NCI-H345 treated with DMSO at 0.1 percent for 48 hours (cell line): ENCODE data around the gene CHD2.
"Not testable (repeated sequence)": the region's sequence is repeated elsewhere in the genome, so short reads cannot be mapped to it uniquely, and the experiment has no call there.

Experiments used
- DNase-seq: peaks from one replicate; lab custom pipeline; 2025; ENCODE audit not compliant: unreplicated experiment; lab: John Stamatoyannopoulos, UW

CHD2 gene

DNA sequence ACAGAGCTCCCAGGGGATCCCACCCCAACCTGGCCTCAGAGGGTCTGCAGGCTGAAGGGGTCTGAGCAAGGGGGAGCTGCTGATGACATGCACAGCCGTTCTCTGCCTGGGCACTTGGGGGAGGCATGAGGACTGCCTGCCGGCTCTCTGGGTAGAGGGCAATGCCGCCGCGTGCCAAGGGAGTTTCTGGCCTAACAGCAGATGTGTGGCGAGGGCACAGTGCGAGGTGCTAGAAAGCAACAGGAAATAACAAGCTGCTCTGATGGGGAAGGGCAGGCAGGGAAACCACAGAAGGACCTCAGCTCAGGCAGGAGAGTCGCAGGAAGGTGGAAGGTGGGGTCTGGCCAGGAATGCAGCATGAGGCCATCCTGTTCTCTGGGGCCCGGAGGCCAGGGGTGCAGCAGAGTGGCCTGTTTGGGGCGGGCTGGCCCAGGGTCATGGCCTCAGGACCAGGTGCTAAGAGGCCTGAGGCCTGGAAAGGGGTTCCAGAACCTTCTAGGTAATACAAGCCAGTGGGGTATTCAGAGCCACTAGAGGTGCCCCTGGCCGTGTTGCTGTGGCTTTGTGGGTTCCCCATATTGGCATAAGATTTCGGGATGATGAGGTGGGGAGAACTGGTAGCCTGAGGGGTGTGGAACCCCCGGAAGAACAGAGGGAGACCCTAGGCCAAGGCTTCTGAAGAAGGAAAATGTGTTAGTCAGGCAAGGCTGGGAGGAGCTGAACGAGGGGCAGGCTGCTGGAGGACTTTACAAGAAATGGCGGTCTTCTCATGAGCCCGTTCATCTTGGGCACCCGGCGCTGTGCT is 147.7 kb downstream of the CHD2 start:
- no peak for DNase-seq

DNA sequence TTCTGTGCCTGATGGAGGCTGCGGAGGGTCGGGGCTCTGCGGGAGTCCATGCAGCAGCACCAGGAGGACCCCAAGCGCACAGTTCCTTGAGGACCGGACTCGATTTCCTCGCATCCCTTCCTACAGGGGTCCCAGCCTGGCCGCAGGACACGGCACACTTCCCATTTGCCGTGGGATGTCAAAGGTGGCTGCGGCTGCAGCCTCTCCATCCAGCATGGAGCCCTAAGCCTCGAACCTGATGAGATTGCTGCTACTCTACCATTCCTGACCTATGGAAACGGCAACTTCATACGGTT is 148.2 kb downstream of the CHD2 start:
- DNase-seq: no peak

DNA sequence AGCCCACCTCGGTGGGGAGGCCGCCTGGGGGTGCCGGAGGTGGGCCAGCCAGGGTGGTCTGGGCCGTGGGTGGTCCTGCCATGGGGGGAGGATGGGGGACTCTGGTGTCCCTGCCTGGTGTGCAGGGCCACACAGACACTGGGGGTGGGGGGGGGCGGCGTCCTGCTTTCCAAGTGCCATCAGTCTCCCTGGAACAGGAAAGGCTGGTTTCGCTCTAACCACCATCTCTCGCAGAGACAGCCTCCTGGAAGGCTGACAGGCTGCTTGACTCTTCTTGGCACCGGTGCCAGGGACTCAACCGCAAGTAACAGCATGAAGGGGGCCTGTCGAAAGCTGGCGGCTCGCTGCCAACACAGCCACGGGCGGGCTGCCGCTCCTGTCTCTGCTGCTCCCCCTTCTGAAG is 148.6 kb downstream of the CHD2 start:
- no peak for DNase-seq

DNA sequence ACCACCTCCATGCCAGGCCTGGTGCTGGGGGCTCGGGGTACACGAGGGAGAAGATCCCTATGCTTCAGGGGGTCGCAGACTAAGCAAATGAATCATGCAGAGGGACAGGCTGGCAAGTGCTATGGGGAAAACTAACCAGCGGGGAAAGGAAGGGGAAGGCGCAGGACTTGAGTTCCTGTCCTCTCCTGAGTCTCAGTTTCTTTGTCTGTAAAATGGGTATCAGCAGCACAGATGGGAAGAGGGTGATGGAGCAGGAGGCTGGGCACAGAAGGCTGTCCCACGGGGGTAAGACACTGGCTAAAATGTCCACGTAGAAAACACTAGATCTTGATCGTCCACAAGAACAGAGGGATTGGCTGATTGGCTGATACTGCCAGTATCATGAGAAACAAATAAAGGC is 149.1 kb downstream of the CHD2 start:
- no peak for DNase-seq

DNA sequence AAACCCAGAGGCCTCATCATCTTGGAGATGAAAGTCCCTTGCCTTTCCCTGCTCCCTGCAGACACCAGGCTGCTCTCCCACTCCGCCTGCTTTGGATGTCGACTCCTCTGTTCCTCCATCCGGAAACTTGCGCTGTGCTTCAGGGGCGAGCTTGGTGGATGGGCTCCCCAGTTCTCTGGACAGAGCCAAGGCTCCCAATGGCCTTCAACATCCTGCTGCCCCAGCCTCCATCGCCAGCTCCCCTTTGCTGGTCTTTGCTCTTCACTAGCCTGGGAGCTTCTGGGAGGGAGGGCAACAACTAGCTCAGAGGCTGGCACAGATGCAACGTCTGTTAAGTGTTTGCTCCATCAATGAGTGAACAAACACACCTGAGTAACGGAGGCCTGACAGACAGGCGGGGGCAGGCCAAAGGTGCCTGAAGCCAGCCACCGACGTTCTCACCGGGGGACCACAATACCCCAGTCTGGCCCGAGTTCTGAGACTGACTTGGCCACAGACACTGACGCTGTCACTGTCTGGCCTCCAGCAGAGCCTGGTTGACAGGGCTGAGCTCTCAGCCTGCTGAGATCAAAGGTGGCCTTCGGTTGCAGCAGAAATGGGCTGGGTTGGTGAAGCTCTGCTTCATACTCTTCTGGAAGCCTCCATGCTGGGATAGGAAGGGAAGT is 149.9 kb downstream of the CHD2 start:
- no peak for DNase-seq

DNA sequence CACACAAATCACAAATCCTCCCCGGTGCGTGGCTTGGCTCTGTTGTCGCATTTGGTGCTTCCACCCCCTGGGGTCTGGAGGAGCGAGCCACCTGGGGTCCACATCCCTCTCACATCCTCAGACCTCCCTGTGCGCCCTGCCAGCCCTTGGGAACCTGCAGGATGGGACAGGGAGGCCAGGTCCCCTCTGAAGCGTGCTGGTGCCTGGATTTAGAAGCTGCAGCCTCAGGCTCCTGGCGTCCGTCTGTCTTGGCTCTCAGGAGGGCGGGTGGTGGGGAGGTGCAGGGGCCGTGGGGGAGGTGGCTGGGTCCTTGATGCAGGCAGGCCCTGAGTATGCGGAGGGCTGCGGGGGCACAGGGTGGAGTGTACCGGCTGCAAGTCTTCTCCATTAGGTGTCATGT is 150.5 kb downstream of the CHD2 start:
- no peak for DNase-seq

DNA sequence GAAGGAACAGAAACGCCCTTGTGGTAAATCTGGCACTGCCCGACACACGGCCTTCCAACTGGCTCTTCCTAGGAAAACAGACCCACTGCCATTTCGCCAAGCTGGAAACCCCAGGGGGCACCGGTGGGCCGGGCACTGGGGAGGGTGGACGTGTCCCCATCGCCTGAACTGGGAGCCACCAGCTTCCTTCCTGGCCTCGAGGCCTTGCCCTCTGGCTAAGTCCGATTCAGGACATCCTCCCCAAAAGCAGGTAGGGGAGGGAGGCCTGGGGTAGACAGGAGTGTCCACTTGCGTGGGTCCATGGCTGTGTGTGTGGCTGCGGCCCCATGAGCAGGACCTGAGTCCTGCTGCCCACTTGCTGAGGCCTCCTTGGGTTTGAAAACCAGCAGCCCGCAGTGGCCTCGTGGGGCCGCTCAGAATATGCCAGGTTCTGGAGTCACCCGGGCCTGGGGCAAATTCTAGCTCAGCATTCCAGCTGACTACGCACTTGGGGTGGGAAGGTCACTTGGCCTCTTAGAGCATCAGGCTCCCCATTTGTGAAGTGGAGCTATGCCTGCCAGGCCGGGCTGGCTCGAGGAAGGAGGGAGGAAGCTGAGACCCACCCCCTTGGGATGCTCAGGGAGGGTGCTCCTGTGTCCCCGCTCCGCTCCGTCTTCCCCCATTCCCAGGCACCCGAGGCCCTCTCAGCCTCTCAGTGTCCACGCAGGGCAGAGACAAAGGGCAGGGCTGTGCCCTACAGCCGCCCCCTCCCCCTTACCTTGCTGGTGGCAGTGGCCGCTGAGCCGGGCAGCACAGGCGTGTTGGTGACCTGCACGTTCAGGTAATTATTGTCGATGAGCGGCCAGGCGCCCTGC is 151.3 kb downstream of the CHD2 start:
- no peak for DNase-seq

DNA sequence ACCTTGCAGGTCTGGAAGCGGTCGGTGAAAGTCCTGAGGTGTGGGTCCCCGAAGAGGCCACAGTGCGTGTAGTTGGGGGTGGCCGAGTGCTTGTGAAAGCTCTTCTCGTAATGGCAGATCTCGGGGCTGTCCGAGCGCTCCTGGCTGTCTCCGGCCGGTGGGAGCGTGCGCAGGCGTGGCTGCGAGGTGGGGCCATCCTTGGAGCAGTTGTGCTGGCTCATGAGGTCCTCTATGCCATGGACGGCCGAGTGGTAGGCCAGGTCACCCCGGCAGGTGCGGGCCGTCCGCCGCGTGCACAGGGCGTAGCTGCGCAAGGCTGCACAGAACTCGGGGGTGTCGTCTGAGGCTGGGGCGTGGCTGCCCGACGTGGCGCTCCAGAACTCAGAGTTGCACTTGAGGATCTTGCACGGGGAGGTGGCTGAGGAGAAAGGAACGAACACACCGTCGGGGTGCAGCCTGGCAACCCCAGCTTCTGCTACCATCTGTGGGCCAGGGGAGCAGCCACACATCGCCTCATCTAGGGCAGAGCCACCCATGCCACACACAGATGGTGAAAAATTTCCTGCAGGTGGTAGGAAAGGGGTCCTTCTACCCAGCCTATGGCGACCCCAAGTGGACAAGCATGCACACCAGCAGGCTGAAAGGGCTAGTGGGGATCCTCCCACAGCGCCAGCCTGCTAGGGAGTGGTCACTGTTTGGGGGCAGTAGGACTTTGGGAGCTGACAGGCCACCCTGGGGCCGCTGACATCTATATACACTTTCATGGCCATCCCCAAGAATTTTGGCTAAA is 152.2 kb downstream of the CHD2 start:
- no peak for DNase-seq

DNA sequence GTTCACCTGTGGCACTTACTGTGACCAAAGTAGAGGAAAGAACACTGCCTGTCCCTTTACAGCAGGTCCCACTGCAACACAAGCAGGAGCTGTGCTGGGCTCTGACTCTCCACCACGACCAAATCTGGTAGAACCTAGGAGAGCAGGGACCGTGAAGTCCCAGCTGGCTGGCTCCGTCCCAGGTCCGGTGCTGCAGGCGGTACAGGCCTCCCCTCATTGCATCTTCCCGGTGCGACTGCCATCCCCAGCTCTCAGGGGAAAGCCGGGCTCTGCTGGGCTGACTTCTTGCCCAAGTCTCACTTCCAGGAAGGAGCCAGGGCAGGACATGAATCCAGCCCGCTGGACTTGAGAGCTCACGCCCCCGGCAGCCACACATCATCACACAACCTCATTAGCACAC is 155.1 kb downstream of the CHD2 start:
- DNase-seq: no peak

DNA sequence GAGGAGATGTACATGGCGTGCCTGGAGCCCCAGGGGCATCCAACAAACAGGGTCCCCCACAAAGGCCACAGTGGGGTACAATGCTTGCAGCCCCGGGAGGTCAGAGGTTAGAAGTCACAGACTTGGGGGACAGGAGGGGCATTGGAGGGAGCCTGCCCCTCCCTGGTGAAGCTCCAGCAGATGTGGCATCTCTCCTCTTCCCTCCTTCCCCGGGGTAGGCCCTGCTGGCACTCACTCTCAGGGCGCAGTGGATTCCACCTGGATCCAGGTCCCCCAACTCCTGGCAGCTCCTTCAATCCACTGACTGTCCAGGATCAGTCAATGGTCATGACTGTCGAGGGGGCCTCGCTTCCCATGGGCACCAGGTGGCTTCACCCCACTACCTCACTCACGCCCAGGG is 156.7 kb downstream of the CHD2 start:
- no peak for DNase-seq

DNA sequence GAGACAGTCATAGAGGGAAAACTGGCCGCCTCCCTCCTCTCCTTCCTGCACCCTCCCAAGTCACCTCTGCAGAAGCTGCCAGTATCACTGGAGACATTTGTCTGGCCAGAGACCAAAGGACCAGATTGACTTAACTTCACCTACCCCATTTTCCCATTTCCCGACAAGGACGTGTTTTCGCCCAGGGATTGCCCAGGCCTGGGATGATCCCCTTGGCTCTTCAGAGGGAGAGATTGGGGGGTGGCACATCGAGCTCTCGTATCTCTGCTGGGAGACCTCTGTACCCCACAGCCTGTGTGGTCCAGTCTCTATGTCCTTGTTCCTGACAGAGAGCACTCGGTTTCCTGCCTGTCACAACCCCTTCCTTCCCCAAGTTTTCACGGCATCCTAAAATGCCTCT is 157.5 kb downstream of the CHD2 start:
- no peak for DNase-seq

DNA sequence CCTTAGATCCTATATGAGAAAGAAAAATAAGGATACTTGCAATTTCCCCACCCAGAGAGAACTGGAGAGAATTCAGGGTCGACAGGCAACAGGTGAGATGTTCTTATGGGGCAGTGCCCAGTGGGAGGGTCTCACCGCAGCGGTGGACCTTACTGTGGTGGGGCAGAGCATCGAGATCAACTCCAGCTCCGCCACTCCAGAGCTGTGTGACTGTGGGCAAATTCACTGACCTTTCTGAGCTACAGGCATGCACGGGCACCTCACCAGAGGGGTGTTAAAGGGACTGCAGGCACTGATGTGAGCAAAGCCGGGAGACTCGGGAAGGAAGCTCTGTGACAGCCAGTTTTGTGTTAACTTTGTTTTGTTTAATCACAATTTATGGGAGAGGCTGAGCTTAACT is 158.0 kb downstream of the CHD2 start:
- DNase-seq: no peak

DNA sequence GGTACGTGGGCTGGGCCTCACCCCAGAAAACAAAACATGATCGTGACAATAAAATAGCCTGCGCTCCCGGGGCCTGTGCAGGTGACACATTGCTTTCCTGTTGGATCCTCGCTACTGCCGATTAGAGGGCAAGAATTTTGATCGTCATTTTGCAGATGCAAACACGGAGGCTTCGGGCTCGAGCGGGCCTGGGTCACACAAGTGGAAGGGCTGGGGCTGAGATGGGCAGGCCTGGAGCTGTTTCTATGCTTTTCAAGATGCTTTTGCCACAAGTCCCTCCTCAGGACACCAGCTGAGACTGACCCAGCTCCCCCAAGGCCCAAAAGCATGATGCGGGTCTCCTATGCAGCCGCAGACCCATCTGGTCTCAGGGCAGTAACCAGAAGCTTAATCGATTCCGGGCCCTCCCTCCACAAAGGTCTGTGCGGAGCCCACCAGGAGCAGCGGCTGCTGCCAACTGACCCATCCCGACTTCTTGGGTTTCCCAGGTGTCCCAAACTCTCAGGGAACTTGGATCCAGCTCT is 158.8 kb downstream of the CHD2 start:
- DNase-seq: no peak

DNA sequence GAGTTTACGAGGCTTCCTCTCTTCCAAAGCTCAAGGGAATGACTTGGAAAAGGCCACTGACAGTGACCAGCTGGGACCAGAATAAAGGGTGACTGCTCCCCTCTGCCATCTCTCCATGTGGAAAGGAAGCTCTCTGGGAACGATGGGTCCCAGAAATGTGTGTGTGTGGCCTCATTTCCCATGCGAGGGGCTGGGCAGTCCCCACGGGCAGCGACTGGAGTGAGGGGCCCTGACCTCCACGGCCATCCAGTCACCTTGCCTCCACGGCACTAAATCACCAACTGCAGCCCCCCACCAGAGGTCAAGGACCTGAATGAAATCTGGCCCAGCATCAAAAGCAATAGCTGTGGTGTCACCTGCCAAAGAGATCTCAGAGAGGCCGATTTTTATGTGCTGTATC is 159.3 kb downstream of the CHD2 start:
- DNase-seq: no peak

DNA sequence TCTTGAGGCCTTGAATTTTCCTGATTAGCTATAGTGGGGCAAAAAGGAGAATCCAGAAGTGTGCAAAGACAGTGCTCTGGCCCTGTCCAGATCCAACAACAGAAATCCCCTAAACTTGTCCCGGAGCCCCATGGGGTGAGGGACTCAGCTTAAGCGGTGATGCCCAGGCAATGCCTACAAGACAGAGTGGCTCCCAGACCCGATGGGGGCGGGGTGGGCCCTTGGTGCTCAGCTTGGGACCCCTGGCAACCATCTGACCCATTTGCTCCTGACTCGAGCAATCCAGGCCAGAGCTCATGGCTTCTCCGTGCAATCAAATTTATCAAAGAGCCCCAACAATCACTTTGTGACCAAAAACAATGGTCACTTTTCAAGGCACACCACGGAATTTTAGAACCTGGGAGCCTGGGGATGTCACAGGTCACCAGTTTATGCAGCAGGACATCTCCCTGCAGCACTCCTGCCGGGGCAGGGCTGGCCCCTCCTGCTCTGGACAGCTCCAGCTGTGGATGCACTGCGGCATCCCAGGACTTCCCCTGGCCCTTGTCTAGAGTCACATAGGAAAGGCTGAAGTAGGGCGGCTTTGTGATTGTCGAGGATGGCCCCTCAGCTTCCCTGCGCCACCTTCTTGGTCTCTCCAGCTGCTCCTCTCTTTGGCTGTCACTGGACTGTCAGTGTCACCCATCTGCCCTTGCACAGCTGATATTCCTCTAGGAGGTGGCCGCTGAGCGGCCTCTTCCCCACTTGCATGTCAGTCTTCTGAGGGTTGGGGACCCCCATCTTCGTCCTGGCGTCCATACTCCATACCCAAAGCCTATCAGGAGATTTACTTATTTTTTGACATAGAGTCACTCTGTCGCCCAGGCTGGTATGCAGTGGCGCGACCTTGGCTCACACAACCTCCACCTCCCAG is 160.5 kb downstream of the CHD2 start:
- DNase-seq: no peak

DNA sequence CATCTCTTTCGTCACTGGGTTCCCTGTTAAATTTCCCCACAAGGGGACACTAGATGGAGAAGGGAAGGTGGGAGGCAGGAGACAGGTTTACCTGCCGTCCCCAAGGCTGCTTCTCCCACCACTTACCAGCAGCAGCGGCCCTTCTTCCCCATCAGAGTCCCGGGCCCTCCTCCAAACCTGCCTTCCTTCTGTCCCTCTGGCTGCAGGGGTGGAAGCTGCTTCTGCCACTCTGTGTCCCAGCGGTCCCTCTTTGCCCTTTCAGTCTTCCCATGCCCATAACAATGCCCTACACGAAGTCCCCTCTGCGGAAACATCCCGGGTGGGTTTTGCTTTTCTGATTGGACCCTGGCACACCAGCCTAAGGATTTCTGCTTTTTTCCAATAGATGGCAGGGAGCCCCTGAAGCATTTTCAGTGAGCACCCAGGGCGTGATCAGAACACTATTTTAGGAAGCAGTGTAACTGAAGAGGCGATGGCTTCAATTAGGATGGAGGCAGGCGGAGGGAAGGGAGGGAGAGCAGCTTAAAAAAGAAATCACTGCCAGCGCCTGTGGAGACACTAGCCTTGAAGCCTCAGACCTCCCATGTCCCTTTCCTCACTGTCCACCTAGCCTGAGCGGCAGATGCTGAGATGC is 162.6 kb downstream of the CHD2 start:
- not testable (repeated sequence) for DNase-seq

DNA sequence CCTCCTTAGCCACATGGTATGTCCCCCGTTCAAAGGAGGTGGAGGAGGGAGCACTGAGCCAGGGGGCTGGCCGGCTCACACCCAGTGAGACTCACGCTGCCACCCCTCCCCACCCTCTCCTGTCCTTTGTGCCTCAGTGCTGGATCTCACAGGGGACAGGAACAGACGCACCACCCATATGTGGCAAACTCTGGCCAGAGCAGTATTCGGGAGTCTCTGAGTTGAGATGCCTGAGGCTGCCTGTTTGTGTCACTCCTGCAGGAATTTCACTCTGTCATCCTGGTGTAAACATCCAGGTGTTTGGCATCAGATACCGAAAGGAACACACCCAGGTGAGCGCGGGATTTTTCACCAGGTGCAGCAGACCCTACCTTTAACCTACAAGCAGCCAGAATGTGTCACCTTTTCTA is 163.1 kb downstream of the CHD2 start:
- DNase-seq: no peak

DNA sequence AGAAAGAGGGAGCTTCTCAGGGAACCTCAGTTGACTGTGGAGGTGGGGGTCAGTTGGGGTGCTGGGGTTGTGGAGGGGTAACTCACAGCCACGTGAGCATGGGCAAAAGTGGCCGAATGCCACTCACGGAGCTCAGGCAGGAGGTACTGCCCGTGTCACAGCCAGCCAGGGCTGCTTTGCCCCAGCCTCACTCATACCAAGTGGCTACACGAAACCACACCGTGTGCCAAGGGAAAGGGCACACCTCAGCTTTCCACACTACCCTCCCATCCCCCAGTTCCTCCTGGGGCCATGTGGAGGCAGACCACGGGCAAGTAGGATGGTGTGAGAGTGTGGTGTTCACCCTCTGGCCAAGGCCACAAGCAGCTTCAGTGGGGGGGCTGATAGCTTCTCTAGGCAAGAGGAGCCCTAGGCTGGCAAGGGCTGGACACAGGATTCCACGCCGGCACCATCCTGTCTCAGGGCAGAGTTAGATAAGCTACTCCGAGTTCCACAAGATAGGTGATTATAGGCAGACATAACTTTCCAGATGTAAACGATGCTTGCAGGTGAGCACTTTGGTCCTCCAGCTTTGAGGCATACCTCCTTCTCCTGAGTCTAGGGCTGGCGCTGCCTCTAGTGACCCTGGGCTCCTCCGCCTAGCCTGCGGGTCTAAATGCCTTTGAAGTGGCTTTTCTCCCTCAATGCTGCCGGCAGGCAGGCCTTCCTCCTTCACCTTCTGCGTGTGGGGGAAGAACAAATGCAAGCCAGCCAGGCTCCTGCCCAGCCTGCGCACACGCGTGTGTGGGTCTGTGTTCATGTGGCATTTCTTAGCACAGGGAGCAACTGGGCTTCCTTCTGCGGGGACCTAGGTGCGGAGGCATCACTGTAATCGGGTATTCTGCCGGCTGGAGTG is 163.9 kb downstream of the CHD2 start:
- no peak for DNase-seq

DNA sequence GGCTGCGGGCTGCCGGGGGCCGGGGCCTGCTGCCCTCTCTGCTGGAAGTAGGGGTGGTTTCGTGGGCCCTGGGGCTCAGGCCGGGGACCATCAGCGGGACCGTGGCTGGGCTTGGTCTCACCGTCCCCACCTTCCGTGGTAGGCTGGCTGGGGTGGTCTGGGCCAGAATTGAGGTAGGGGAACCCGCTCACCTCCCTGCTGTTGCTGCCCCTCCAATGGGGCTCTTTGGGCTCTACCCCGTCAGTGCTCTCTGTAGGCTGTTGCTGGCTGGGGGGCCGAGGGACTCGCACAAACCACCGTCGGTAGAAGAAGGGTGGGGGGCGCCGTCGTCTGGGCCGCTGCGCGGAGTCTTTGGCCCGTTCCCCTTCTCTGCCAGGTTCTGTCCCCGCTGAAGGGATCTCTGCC is 165.5 kb downstream of the CHD2 start:
- DNase-seq: no peak
